HCT116 (cell line): ENCODE measurements around the gene PCYT1A. TPM values are rescaled to one million over a fixed set of nuclear protein-coding genes. Genes with fewer than 3 reads are reported as not detected.

Source experiments
- ATAC-seq: fragments of 200-7000 bp; cut with Tn5 transposase; 2 replicates; pipeline ENCODE4 v1.9.1; 2020; ENCODE audit warnings: mild to moderate bottlenecking, moderate library complexity
- BruUV-seq: library from RNA; stranded (reverse); fragments of 400-500 nt; replicated peaks from 2 replicates; lab custom pipeline; 2021; lab: Mats Ljungman, UMichigan
- CTCF ChIA-PET: fragments of 300-600 bp; sonication (Branson Sonifier 250); formaldehyde crosslinking; loops from one replicate; lab custom pipeline; 2021; ENCODE audit warnings: antibody characterized with exemption; lab: Charles Lee
- POLR2A ChIA-PET: fragments of 300-600, 350-600 bp; sonication (Branson Sonifier 250); formaldehyde crosslinking; loops from one replicate; lab custom pipeline; 2021; ENCODE audit warnings: antibody characterized with exemption; lab: Charles Lee
- RAD21 ChIA-PET, 2 experiments: fragments of 300-600 bp; sonication (Branson Sonifier 250); formaldehyde crosslinking; loops; one replicate each; lab custom pipeline; 2023; ENCODE audit warnings: low total read pairs in 2 of 2; ENCODE audit not compliant: uncharacterized antibody in 2 of 2, unreplicated experiment in 2 of 2, low non-redundant PET in 1 of 2; lab: Charles Lee
- DNase-seq: peaks from one replicate; pipeline ENCODE4 v3.0.0-alpha.2; 2010; ENCODE audit warnings: low read depth, low spot score
- H2AFZ ChIP-seq: fragments of 200-600 bp; shearing (Covaris generic), sonication (generic); 2 replicates; pipeline ENCODE4 v1.6.1; 2017; ENCODE audit warnings: low read depth, mixed run types, mixed read lengths, antibody characterized with exemption, low read length; ENCODE audit not compliant: poor library complexity, severe bottlenecking
- H3K27ac ChIP-seq: 2 replicates; pipeline ENCODE4 v1.5.1; 2012; ENCODE audit warnings: low read depth, low read length
- H3K27me3 ChIP-seq: fragments of 200-600 bp; sonication (generic); 2 replicates; pipeline ENCODE4 v1.6.1; 2016; ENCODE audit warnings: mixed run types, low read length, mixed read lengths; ENCODE audit not compliant: insufficient read depth
- H3K36me3 ChIP-seq, 2 experiments: fragments of 200-500 bp in 1 of 2; fragments of 200-600 bp in 1 of 2; sonication (Bioruptor generic) in 1 of 2; sonication (generic) in 1 of 2; 2 replicates each; pipeline versions ENCODE4 v1.5.1 to v1.6.1; 2014 to 2016; ENCODE audit warnings: low read length in 2 of 2, inconsistent platforms in 1 of 2, mixed read lengths in 1 of 2, mixed run types in 1 of 2; ENCODE audit not compliant: insufficient read depth in 2 of 2, control insufficient read depth in 1 of 2
- H3K4me1 ChIP-seq, 2 experiments: fragments of 200-600 bp in 1 of 2; sonication (generic) in 1 of 2; 2 replicates each; pipeline versions ENCODE4 v1.5.1 to v1.6.1; 2012 to 2017; ENCODE audit warnings: low read length in 2 of 2, inconsistent platforms in 1 of 2, mild to moderate bottlenecking in 1 of 2, mixed read lengths in 1 of 2, mixed run types in 1 of 2, moderate library complexity in 1 of 2; ENCODE audit not compliant: insufficient read depth in 2 of 2, control insufficient read depth in 1 of 2
- H3K4me2 ChIP-seq: fragments of 200-600 bp; sonication (generic); 2 replicates; pipeline ENCODE4 v1.6.1; 2017; ENCODE audit warnings: mixed run types, low read length, mixed read lengths
- H3K4me3 ChIP-seq, 2 experiments: fragments of 200-600 bp in 1 of 2; sonication (generic) in 1 of 2; replicated peaks in 1 of 2; 2 replicates each; pipeline ENCODE4 v1.5.1; 2011 to 2016; ENCODE audit warnings: low read length in 2 of 2, control low read depth in 1 of 2, low read depth in 1 of 2, mild to moderate bottlenecking in 1 of 2, mixed read lengths in 1 of 2, mixed run types in 1 of 2
- H3K79me2 ChIP-seq: fragments of 200-600 bp; sonication (generic); 2 replicates; pipeline ENCODE4 v1.6.1; 2017; ENCODE audit warnings: mild to moderate bottlenecking, mixed run types, low read length, moderate library complexity, mixed read lengths; ENCODE audit not compliant: insufficient read depth
- H3K9ac ChIP-seq: fragments of 200-600 bp; sonication (generic); 2 replicates; pipeline ENCODE4 v1.6.1; 2016; ENCODE audit warnings: low read length, mixed read lengths
- H3K9me2 ChIP-seq: fragments of 200-600 bp; sonication (generic), shearing (Covaris generic); 2 replicates; pipeline ENCODE4 v1.6.1; 2017; ENCODE audit warnings: mixed run types, mild to moderate bottlenecking, moderate library complexity; ENCODE audit not compliant: insufficient read depth
- H3K9me3 ChIP-seq, 2 experiments: fragments of 200-500 bp in 1 of 2; fragments of 200-600 bp in 1 of 2; sonication (Bioruptor generic) in 1 of 2; sonication (generic) in 1 of 2; 2 replicates each; pipeline ENCODE4 v1.6.1; 2014 to 2017; ENCODE audit warnings: low read length in 2 of 2, mixed read lengths in 2 of 2, inconsistent platforms in 1 of 2, low read depth in 1 of 2, mild to moderate bottlenecking in 1 of 2, mixed run types in 1 of 2, moderate library complexity in 1 of 2; ENCODE audit not compliant: control insufficient read depth in 1 of 2, insufficient read depth in 1 of 2
- H4K20me1 ChIP-seq: fragments of 200-600 bp; sonication (generic), shearing (Covaris generic); 2 replicates; pipeline ENCODE4 v1.6.1; 2017; ENCODE audit warnings: mixed run types, mild to moderate bottlenecking, moderate library complexity; ENCODE audit not compliant: insufficient read depth
- CBX3 ChIP-seq: IDR thresholded peaks from 2 replicates; pipeline ENCODE4 v1.6.1; 2012; ENCODE audit warnings: low read depth
- CTCF ChIP-seq, 3 experiments: fragments of 200-600 bp in 1 of 3; sonication (generic) in 1 of 3; IDR thresholded peaks in 2 of 3; conservative IDR thresholded peaks in 1 of 3; 2 replicates each; pipeline ENCODE4 v1.5.1; 2012 to 2017; ENCODE audit warnings: low read depth in 2 of 3, low read length in 2 of 3, antibody characterized with exemption in 1 of 3, borderline replicate concordance in 1 of 3, control low read depth in 1 of 3, mild to moderate bottlenecking in 1 of 3, mixed read lengths in 1 of 3, mixed run types in 1 of 3, moderate library complexity in 1 of 3; ENCODE audit not compliant: insufficient read depth in 1 of 3
- EGR1 ChIP-seq: IDR thresholded peaks from 2 replicates; pipeline ENCODE4 v1.6.1; 2012; ENCODE audit warnings: low read depth
- ELF1 ChIP-seq: IDR thresholded peaks from 2 replicates; pipeline ENCODE4 v1.6.1; 2012; ENCODE audit warnings: low read depth, borderline replicate concordance
- EZH2 ChIP-seq: fragments of 200-600 bp; sonication (generic); IDR thresholded peaks from 2 replicates; pipeline ENCODE4 v1.6.1; 2017; ENCODE audit warnings: antibody characterized with exemption, mixed run types
- JUND ChIP-seq: IDR thresholded peaks from 2 replicates; pipeline ENCODE4 v1.6.1; 2012
- MAX ChIP-seq: IDR thresholded peaks from 2 replicates; pipeline ENCODE4 v1.6.1; 2012
- POLR2A ChIP-seq: IDR thresholded peaks from 2 replicates; pipeline ENCODE4 v1.7.0; 2011; ENCODE audit warnings: borderline replicate concordance; ENCODE audit not compliant: insufficient read depth, insufficient read length; ENCODE audit errors: extremely low read depth
- POLR2AphosphoS5 ChIP-seq: IDR thresholded peaks from 2 replicates; pipeline ENCODE4 v1.6.1; 2011; ENCODE audit warnings: mild to moderate bottlenecking, low read depth, low read length, moderate library complexity
- REST ChIP-seq: IDR thresholded peaks from 2 replicates; pipeline ENCODE4 v1.6.1; 2012; ENCODE audit warnings: low read depth
- SIN3A ChIP-seq: IDR thresholded peaks from 2 replicates; pipeline ENCODE4 v1.6.1; 2012; ENCODE audit warnings: low read depth
- SP1 ChIP-seq: IDR thresholded peaks from 2 replicates; pipeline ENCODE4 v1.6.1; 2012; ENCODE audit warnings: low read depth
- SRF ChIP-seq: IDR thresholded peaks from 2 replicates; pipeline ENCODE4 v1.6.1; 2012; ENCODE audit warnings: low read depth
- TCF7L2 ChIP-seq: IDR thresholded peaks from 2 replicates; pipeline ENCODE4 v1.7.0; 2011; ENCODE audit warnings: borderline replicate concordance, inconsistent platforms; ENCODE audit not compliant: insufficient read depth, insufficient read length; ENCODE audit errors: extremely low read depth
- YY1 ChIP-seq: IDR thresholded peaks from 2 replicates; pipeline ENCODE4 v1.6.1; 2011; ENCODE audit warnings: low read length, low read depth, moderate library complexity, mild to moderate bottlenecking; ENCODE audit not compliant: insufficient replicate concordance; ENCODE audit errors: extremely low read depth
- ZFX ChIP-seq: fragments of 450-650 bp; IDR thresholded peaks from 2 replicates; pipeline ENCODE4 v1.6.1; 2017
- ZNF274 ChIP-seq: fragments of 200-500 bp; sonication (Bioruptor generic); IDR thresholded peaks from 2 replicates; pipeline ENCODE4 v1.6.1; 2014; ENCODE audit warnings: mild to moderate bottlenecking, low read depth, low read length, inconsistent platforms
- intact Hi-C: fragments of 100-400 bp; cut with micrococcal nuclease; formaldehyde crosslinking; loops from 2 replicates; pipeline ENCODE4 v1.10.0; 2022
- total RNA-seq: library from RNA; stranded (reverse); gene quantifications from one replicate; pipeline ENCODE4 v1.2.1, GENCODE V29; 2021; ENCODE audit not compliant: unreplicated experiment
- TF ChIP-seq, protein P1 (sequence below): IDR thresholded peaks from 2 replicates; pipeline ENCODE4 v1.6.1; 2011; ENCODE audit warnings: mild to moderate bottlenecking, low read length, moderate library complexity; ENCODE audit not compliant: insufficient replicate concordance; ENCODE audit errors: extremely low read depth

PCYT1A gene
- total RNA-seq, 1 experiment from 2014 or later, result 32.1 TPM

DNA sequence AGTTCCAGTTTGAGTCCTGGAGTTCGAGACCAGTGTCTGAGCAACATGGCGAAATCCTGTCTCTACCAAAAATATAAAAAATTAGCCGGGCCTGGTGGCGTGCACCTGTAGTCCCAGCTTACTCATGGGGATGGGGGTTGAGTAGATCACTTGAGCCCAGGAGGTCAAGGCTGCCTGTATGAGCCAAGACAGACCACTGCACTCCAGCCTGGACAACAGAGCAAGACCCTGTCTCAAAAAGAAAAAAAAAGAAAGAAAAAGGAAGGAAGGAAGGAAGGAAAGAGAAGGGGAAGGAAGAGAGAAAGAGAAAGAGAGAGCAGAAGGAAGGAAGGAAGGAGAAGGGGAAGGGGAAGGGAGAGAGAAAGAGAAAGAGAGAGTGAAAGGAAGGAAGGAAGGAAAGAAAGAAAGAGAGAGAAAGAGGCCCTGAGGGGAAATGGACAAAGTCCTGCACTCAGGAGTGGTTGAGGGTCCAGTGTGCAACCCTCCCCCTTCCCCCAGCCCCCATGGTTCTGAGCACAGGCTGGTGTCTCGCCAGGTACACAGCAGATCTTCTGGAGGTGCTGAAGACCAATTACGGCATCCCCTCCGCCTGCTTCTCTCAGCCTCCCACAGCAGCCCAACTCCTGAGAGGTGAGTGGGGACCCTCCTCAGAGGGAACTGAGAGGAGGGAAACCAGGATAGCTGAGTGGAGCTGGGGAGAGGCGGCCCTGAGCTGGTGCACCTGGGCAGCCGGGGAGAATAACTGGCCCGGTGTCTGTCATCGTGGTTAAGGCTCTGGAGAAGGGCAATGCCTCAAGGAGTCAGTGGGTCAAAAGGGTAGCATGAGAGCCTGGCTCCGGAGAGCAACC lies 70.0 kb downstream of the PCYT1A start:
- ChIA-PET CTCF (no interaction called here), RAD21 (no interaction called here), POLR2A (no interaction called here)
- Histone ChIP-seq H3K36me3 (no peaks in the 10 kb centered on the region), H3K9me3 (no peaks in the 10 kb centered on the region), H3K27me3 (no peaks in the 10 kb centered on the region), H2AFZ (no peak overlapping the region), H3K4me1 (no peaks in the 10 kb centered on the region), H3K4me3 (no peak overlapping the region), H3K27ac (no peak overlapping the region), H4K20me1 (no peaks in the 10 kb centered on the region), H3K9ac (no peak overlapping the region), H3K9me2 (no peaks in the 10 kb centered on the region), H3K4me2 (no peak overlapping the region), H3K79me2 (no peaks in the 10 kb centered on the region)
- intact Hi-C loops, result no loop called here
- TF ChIP-seq SIN3A (no peak), EGR1 (no peak), ZFX (no peak), YY1 (no peak), JUND (no peak), ZNF274 (no peak), POLR2A (no peak), POLR2AphosphoS5 (no peak), CTCF (IDR thresholded peaks at IDR 0.05 in 2 of 3, conservative IDR thresholded peaks at IDR 0.05 in 1 of 3; ENCODE audit: borderline replicate concordance in 1 of 3, insufficient read depth in 1 of 3, low read depth in 2 of 3, low read length in 2 of 3) (no peak), SP1 (no peak), SRF (no peak), CBX3 (no peak), EZH2 (no peak), ELF1 (no peak), TCF7L2 (no peak), REST (no peak), MAX (no peak)
- TF ChIP-seq, protein P1, sequence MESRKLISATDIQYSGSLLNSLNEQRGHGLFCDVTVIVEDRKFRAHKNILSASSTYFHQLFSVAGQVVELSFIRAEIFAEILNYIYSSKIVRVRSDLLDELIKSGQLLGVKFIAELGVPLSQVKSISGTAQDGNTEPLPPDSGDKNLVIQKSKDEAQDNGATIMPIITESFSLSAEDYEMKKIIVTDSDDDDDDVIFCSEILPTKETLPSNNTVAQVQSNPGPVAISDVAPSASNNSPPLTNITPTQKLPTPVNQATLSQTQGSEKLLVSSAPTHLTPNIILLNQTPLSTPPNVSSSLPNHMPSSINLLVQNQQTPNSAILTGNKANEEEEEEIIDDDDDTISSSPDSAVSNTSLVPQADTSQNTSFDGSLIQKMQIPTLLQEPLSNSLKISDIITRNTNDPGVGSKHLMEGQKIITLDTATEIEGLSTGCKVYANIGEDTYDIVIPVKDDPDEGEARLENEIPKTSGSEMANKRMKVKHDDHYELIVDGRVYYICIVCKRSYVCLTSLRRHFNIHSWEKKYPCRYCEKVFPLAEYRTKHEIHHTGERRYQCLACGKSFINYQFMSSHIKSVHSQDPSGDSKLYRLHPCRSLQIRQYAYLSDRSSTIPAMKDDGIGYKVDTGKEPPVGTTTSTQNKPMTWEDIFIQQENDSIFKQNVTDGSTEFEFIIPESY, result no peak
- DNase-seq (no peak), ATAC-seq (no peak)
- no TSS peak for BruUV-seq
